ENCODE results near the gene C3orf18.

DNA sequence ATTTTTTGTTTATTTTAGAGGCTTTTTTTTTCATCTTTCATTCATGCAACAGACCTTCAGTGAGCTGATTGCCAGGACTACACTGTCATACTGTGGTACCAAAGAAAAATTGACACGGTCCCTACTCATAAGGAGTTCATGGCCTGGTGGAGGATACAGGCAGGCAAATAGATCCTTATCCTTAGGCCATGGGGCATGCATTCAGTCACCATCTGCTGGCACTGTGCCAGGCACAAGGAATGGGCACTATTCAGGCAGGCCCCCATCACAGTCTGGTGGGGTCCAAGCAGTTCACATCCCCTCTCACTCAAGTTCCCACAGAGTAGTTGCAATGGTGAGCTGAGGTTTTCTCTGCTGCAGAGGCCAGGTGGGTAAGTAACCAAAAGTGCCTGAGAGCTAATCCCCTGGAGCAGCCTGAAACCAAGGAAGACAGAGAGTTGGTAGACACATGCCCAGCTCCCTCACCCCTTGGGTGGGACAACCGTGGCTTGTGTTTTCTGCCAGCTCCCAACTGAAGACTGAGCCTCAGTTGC is 26.8 kb upstream of the C3orf18 start:
- TF ChIP-seq, protein P1, sequence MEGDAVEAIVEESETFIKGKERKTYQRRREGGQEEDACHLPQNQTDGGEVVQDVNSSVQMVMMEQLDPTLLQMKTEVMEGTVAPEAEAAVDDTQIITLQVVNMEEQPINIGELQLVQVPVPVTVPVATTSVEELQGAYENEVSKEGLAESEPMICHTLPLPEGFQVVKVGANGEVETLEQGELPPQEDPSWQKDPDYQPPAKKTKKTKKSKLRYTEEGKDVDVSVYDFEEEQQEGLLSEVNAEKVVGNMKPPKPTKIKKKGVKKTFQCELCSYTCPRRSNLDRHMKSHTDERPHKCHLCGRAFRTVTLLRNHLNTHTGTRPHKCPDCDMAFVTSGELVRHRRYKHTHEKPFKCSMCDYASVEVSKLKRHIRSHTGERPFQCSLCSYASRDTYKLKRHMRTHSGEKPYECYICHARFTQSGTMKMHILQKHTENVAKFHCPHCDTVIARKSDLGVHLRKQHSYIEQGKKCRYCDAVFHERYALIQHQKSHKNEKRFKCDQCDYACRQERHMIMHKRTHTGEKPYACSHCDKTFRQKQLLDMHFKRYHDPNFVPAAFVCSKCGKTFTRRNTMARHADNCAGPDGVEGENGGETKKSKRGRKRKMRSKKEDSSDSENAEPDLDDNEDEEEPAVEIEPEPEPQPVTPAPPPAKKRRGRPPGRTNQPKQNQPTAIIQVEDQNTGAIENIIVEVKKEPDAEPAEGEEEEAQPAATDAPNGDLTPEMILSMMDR (IDR thresholded peaks at IDR 0.05) = no peak
- no peak for TF ChIP-seq POLR2A (IDR thresholded peaks at IDR 0.05)

Measured in testis (tissue), 2 donors.